ENCODE measurements around the gene SLA2.

- TF ChIP-seq CTCF (conservative IDR thresholded peaks at IDR 0.05 in 1 of 2, IDR thresholded peaks at IDR 0.05 in 1 of 2; ENCODE audit: low read depth in 1 of 2, low read length in 2 of 2) (no peak), EZH2 (IDR thresholded peaks at IDR 0.05; ENCODE audit: low read length, missing control alignments) (no peak)
Observed at GRCh38 chr20:36658300-36658699, 12.3 kb upstream of the SLA2 start.

Measured in fibroblast of lung (primary cell).